Endothelial cell (in vitro differentiated cells): ENCODE measurements around the gene RACGAP1. TPM values are rescaled to one million over a fixed set of nuclear protein-coding genes. Genes with fewer than 3 reads are reported as not detected.

Source experiments
- DNase-seq: peaks from one replicate; pipeline ENCODE4 v3.0.0; 2021; ENCODE audit warnings: low spot score
- H3K27ac Mint-ChIP-seq: one replicate; pipeline ENCODE4 v1.8.0; 2021; ENCODE audit warnings: mixed read lengths, inconsistent platforms; ENCODE audit not compliant: unreplicated experiment
- H3K27me3 Mint-ChIP-seq: one replicate; pipeline ENCODE4 v1.8.0; 2021; ENCODE audit warnings: mild to moderate bottlenecking, moderate library complexity, mixed read lengths, inconsistent platforms; ENCODE audit not compliant: unreplicated experiment
- H3K36me3 Mint-ChIP-seq: one replicate; pipeline ENCODE4 v1.8.0; 2021; ENCODE audit warnings: mild to moderate bottlenecking, low read depth, mixed read lengths, inconsistent platforms; ENCODE audit not compliant: unreplicated experiment
- H3K4me1 Mint-ChIP-seq: one replicate; pipeline ENCODE4 v1.8.0; 2021; ENCODE audit warnings: mild to moderate bottlenecking, mixed read lengths, inconsistent platforms; ENCODE audit not compliant: unreplicated experiment
- H3K4me3 Mint-ChIP-seq: one replicate; pipeline ENCODE4 v1.8.0; 2021; ENCODE audit warnings: mild to moderate bottlenecking, mixed read lengths, inconsistent platforms; ENCODE audit not compliant: unreplicated experiment
- H3K9me3 Mint-ChIP-seq: one replicate; pipeline ENCODE4 v1.8.0; 2021; ENCODE audit warnings: mixed read lengths, inconsistent platforms; ENCODE audit not compliant: unreplicated experiment
- total RNA-seq: library from RNA; stranded (reverse); fragmentation: NEBNext Ultra II Directional; extraction: Animal tissue kit (Norgen Biotek cat#: 25700); gene quantifications from one replicate; pipeline ENCODE4 v1.2.1, GENCODE V29; 2021; ENCODE audit not compliant: unreplicated experiment
- TF ChIP-seq, protein P1 (sequence below): fragments of 200-600 bp; sonication (generic); IDR thresholded peaks from one replicate; pipeline ENCODE4 v1.5.0; 2021; ENCODE audit warnings: antibody characterized with exemption; ENCODE audit not compliant: unreplicated experiment

RACGAP1 gene
- total RNA-seq, 1 donor from 2014 or later = 19.5 TPM

DNA sequence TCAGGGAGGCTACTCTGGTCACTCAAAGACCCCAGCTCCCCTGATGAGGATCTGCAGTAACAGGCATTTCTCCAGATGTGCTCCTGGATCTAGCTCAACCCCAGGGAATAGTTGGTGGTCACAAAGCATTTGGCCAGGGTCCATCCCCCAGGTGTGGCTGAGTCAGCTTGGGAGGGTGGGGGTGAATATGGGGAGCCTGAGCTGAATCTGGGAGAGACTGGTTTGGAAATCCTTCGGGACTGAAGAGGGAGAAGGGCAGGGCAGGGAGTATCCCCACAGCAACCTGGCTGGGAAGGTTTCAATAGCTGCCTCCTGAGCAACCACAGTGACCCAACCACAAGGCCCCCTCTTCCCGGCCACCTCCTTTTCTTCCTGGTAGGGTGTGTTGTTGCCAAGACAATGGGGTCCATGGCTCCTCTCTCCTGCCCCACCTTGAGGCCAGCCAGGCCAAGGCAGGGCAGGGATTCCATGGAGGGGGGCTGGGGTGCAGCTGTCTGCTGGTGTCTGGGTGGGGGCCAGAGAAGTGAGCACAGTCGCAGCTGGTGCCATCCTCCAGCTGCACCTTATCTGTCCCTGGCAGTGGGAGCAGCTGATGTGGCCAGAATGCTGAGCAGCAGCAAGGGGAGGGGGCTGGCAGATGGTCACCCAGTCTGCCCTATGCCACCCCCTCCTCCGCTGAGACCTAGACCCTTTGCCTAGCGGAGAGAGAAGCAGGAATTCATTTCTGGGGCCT lies 37.6 kb upstream of the RACGAP1 start:
- TF ChIP-seq, protein P1, sequence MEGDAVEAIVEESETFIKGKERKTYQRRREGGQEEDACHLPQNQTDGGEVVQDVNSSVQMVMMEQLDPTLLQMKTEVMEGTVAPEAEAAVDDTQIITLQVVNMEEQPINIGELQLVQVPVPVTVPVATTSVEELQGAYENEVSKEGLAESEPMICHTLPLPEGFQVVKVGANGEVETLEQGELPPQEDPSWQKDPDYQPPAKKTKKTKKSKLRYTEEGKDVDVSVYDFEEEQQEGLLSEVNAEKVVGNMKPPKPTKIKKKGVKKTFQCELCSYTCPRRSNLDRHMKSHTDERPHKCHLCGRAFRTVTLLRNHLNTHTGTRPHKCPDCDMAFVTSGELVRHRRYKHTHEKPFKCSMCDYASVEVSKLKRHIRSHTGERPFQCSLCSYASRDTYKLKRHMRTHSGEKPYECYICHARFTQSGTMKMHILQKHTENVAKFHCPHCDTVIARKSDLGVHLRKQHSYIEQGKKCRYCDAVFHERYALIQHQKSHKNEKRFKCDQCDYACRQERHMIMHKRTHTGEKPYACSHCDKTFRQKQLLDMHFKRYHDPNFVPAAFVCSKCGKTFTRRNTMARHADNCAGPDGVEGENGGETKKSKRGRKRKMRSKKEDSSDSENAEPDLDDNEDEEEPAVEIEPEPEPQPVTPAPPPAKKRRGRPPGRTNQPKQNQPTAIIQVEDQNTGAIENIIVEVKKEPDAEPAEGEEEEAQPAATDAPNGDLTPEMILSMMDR = no peak
- Mint-ChIP-seq H3K27me3 (peaks cover 14% of the 10 kb centered on the region), H3K27ac (no peak overlapping the region), H3K4me1 (no peaks in the 10 kb centered on the region), H3K9me3 (no peaks in the 10 kb centered on the region), H3K4me3 (no peak overlapping the region), H3K36me3 (no peaks in the 10 kb centered on the region)
- DNase-seq = no peak

DNA sequence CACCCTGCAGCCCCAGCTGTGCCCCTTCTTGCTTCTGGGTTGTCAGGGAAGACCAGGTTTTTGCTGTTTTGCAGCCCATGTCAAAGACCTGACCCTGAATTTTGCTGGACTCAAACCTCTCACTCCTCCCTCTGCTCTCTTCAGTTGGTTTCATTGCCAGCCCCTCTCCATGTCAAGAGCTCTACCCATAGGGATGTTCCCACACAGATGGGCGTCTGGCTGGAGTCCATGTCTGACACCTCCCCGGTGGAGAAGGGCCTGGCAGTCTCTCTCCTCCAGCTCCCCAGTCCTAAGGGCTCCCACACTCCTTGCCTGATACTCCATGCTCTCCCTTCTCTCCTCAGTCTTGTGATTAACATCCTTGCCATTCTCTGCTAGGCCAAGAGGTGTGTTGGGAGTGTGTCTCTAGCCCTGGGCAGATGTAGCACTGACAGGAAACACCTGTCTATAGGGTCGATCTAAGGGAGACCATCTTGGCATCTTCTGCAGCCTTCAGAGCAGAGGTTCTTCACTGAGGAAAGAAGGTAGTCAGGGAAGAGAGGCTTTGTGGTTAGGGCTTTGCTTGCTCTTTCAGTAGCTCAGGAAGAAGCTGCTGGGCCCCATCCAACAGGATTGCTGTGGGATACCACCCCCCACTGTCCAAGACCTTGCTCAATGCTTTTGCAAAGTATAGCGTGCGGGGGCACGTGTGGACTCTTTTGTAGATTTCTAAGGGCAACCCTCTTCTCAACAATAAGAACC lies 36.8 kb upstream of the RACGAP1 start:
- Mint-ChIP-seq H3K27me3 (peaks cover 14% of the 10 kb centered on the region), H3K36me3 (peaks cover 1% of the 10 kb centered on the region), H3K4me3 (no peak overlapping the region), H3K4me1 (peaks cover 1% of the 10 kb centered on the region), H3K9me3 (no peaks in the 10 kb centered on the region), H3K27ac (no peak overlapping the region)
- DNase-seq = no peak
- TF ChIP-seq, protein P1 = no peak

GRCh38 chr12:50061171-50061570 lies 35.9 kb upstream of the RACGAP1 start:
- TF ChIP-seq, protein P1 = no peak
- Mint-ChIP-seq H3K27ac (no peak overlapping the region), H3K4me3 (no peak overlapping the region), H3K36me3 (peaks cover 5% of the 10 kb centered on the region), H3K9me3 (no peaks in the 10 kb centered on the region), H3K27me3 (peaks cover 21% of the 10 kb centered on the region), H3K4me1 (peaks cover 11% of the 10 kb centered on the region)
- no peak for DNase-seq

DNA sequence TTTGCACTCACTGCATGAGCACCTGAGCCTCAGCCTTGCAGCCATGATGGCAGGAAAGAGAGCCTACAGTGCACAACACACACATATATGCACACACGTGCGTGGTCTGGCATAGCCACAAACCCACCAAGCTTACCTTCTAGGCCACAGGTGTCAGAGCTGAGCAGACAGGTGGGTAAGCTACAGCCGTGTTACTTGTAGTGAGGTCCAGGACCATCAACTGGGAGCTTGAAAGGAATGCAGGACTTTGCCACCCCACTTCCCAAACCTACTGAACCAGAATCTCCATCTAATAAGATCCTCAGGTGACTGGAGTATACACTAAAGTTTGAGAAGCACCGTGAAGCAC lies 34.8 kb upstream of the RACGAP1 start:
- no peak overlapping the region for H3K4me3 Mint-ChIP-seq
- TF ChIP-seq, protein P1 = no peak
- no peak overlapping the region for H3K27ac Mint-ChIP-seq
- H3K36me3 Mint-ChIP-seq = peaks cover 5% of the 10 kb centered on the region
- DNase-seq = no peak
- H3K4me1 Mint-ChIP-seq = peaks cover 16% of the 10 kb centered on the region
- H3K9me3 Mint-ChIP-seq = no peaks in the 10 kb centered on the region
- peaks cover 21% of the 10 kb centered on the region for H3K27me3 Mint-ChIP-seq
